HepG2 (cell line): Measurements from ENCODE around the gene LRRC3B. TPM values are rescaled to one million over a fixed set of nuclear protein-coding genes. Genes with fewer than 3 reads are reported as not detected.

Source experiments
- ATAC-seq: fragments of 200-7000 bp; cut with Tn5 transposase; 3 replicates; pipeline ENCODE4 v1.9.1; 2020; ENCODE audit warnings: mild to moderate bottlenecking, moderate library complexity
- BruUV-seq: library from RNA; stranded (reverse); fragments of 400-500 nt; replicated peaks from 2 replicates; lab custom pipeline; 2021; lab: Mats Ljungman, UMichigan
- CTCF ChIA-PET: fragments of 300-600 bp; formaldehyde crosslinking; extraction: SDS; loops from one replicate; lab custom pipeline; 2021; ENCODE audit warnings: low total read pairs, inconsistent platforms, low intra/inter-chr PET ratio; lab: Yijun Ruan, JAX
- POLR2A ChIA-PET: fragments of 350-600 bp; sonication (Branson Sonifier 250); formaldehyde crosslinking; loops from one replicate; lab custom pipeline; 2020; ENCODE audit warnings: antibody characterized with exemption, inconsistent platforms; lab: Yijun Ruan, JAX
- DNase-seq: peaks from one replicate; pipeline ENCODE4 v3.0.0-alpha.2; 2015; ENCODE audit warnings: low spot score
- FAIRE-seq: peaks from 3 replicates; lab custom pipeline; 2011; peaks lifted over from hg19 to GRCh38; lab: Jason Lieb, UNC
- H2AFZ ChIP-seq: one replicate; pipeline ENCODE4 v1.6.1; 2011; ENCODE audit warnings: low read length, inconsistent platforms
- H3K27ac ChIP-seq: fragments of 300-600 bp; 3 replicates; pipeline ENCODE4 v1.8.0; 2011; ENCODE audit warnings: mixed run types, mild to moderate bottlenecking, mixed read lengths, low read length, inconsistent platforms; ENCODE audit not compliant: insufficient read depth; ENCODE audit errors: extremely low read length
- H3K27me3 ChIP-seq, 2 experiments: fragments of 200-600 bp in 1 of 2; 2 replicates in 1 of 2; 3 replicates in 1 of 2; pipeline versions ENCODE4 v1.6.0 to v1.8.0; 2011; ENCODE audit warnings: low read length in 2 of 2, mild to moderate bottlenecking in 2 of 2, moderate library complexity in 2 of 2, inconsistent platforms in 1 of 2; ENCODE audit not compliant: insufficient read depth in 2 of 2, control insufficient read depth in 1 of 2
- H3K36me3 ChIP-seq, 2 experiments: fragments of 200-600 bp in 1 of 2; replicated peaks in 1 of 2; 2 replicates in 1 of 2; 3 replicates in 1 of 2; pipeline versions ENCODE4 v1.5.1 to v1.8.0; 2011; ENCODE audit warnings: low read length in 2 of 2, inconsistent platforms in 1 of 2; ENCODE audit not compliant: insufficient read depth in 2 of 2, control insufficient read depth in 1 of 2
- H3K4me1 ChIP-seq: 2 replicates; pipeline ENCODE4 v1.5.1; 2012; ENCODE audit warnings: low read length, inconsistent platforms; ENCODE audit not compliant: insufficient read depth
- H3K4me2 ChIP-seq: 2 replicates; pipeline ENCODE4 v1.6.0; 2011; ENCODE audit warnings: low read depth, low read length, inconsistent platforms
- H3K4me3 ChIP-seq, 3 experiments: fragments of 200-600 bp in 1 of 3; sonication (generic), shearing (Covaris generic) in 1 of 3; replicated peaks in 1 of 3; 2 replicates each; pipeline ENCODE4 v1.5.1; 2011 to 2016; ENCODE audit warnings: low read length in 3 of 3, inconsistent platforms in 2 of 3, low read depth in 2 of 3, mild to moderate bottlenecking in 2 of 3, control low read depth in 1 of 3, mixed read lengths in 1 of 3; ENCODE audit not compliant: insufficient read depth in 1 of 3
- H3K79me2 ChIP-seq: one replicate; pipeline ENCODE4 v1.6.1; 2011; ENCODE audit warnings: low read length, inconsistent platforms; ENCODE audit not compliant: insufficient read depth
- H3K9ac ChIP-seq: 2 replicates; pipeline ENCODE4 v1.6.0; 2011; ENCODE audit warnings: mild to moderate bottlenecking, low read depth, low read length, inconsistent platforms; ENCODE audit not compliant: insufficient read depth
- H3K9me3 ChIP-seq: 2 replicates; pipeline ENCODE4 v1.5.1; 2012; ENCODE audit warnings: mild to moderate bottlenecking, low read length
- H4K20me1 ChIP-seq: 2 replicates; pipeline ENCODE4 v1.6.0; 2011; ENCODE audit warnings: inconsistent platforms, mild to moderate bottlenecking, low read length, moderate library complexity; ENCODE audit not compliant: insufficient read depth
- EEA1 ChIP-seq: sonication (generic); formaldehyde crosslinking; IDR thresholded peaks from 2 replicates; pipeline ENCODE4 v1.5.1; 2020; ENCODE audit warnings: mild to moderate bottlenecking, missing genetic modification reagents, borderline replicate concordance
- FOXA3 ChIP-seq: IDR thresholded peaks from 2 replicates; pipeline ENCODE4 v1.6.1; 2016; ENCODE audit warnings: missing genetic modification reagents, missing compliant biosample characterization
- GATAD2A ChIP-seq: IDR thresholded peaks from 2 replicates; pipeline ENCODE4 v1.6.1; 2016
- MAFG ChIP-seq: sonication (generic); formaldehyde crosslinking; IDR thresholded peaks from 2 replicates; pipeline ENCODE4 v1.5.1; 2020; ENCODE audit warnings: mild to moderate bottlenecking, missing genetic modification reagents
- MEF2D ChIP-seq: sonication (generic); formaldehyde crosslinking; IDR thresholded peaks from 2 replicates; pipeline ENCODE4 v1.5.1; 2020; ENCODE audit warnings: mild to moderate bottlenecking, missing genetic modification reagents
- MTA3 ChIP-seq: sonication (generic); formaldehyde crosslinking; IDR thresholded peaks from 2 replicates; pipeline ENCODE4 v1.4.0; 2020; ENCODE audit warnings: missing genetic modification reagents
- TBX3 ChIP-seq: fragments of 450-650 bp; IDR thresholded peaks from 2 replicates; pipeline ENCODE4 v1.6.1; 2017; ENCODE audit warnings: antibody characterized with exemption, mild to moderate bottlenecking, inconsistent platforms, borderline replicate concordance
- ZNF3 ChIP-seq: IDR thresholded peaks from 2 replicates; pipeline ENCODE4 v1.7.0; 2017; ENCODE audit warnings: inconsistent platforms
- ZNF558 ChIP-seq: sonication (generic); formaldehyde crosslinking; IDR thresholded peaks from 2 replicates; pipeline ENCODE4 v1.9.0; 2022; ENCODE audit warnings: mild to moderate bottlenecking, missing genetic modification reagents, borderline replicate concordance
- ZNF616 ChIP-seq: sonication (generic); formaldehyde crosslinking; IDR thresholded peaks from 2 replicates; pipeline ENCODE4 v1.5.0; 2020; ENCODE audit warnings: low read depth, mild to moderate bottlenecking, missing genetic modification reagents
- ZNF619 ChIP-seq: sonication (generic); formaldehyde crosslinking; IDR thresholded peaks from 2 replicates; pipeline ENCODE4 v1.4.0; 2020; ENCODE audit warnings: mild to moderate bottlenecking, missing genetic modification reagents
- ZSCAN29 ChIP-seq: sonication (generic); formaldehyde crosslinking; conservative IDR thresholded peaks from 2 replicates; pipeline ENCODE4 v1.4.0; 2020; ENCODE audit warnings: mild to moderate bottlenecking, missing genetic modification reagents
- WGBS: methylation state at CpG from one replicate; pipeline ENCODE4 v1.1.6; 2017; ENCODE audit warnings: low lambda C conversion rate; 5-methylcytosine and 5-hydroxymethylcytosine counted together
- in situ Hi-C: cut with HindIII; loops from 2 replicates; pipeline ENCODE4 v1.10.0; 2017; ENCODE audit warnings: low pct_unique_long_range_greater_than_20kb; ENCODE audit not compliant: extremely low pct_ligation_motif_present
- intact Hi-C: fragments of 100-400 bp; cut with micrococcal nuclease; formaldehyde crosslinking; loops from one replicate; pipeline ENCODE4 v1.10.0; 2022; ENCODE audit not compliant: unreplicated experiment
- polyA plus RNA-seq, 8 experiments: library from polyadenylated mRNA; depleted of rRNA in 3 of 8; stranded (reverse) in 7 of 8; unstranded in 1 of 8; fragments of >200 nt; fragmentation: Illumina TruSeq in 4 of 8; extraction: Trizol in 4 of 8; gene quantifications; 2 replicates each; pipeline versions ENCODE4 v1.2.1 to v1.2.3, GENCODE V29; 2011 to 2016; ENCODE audit warnings: low read depth in 4 of 8, missing spikeins in 1 of 8, mixed read lengths in 1 of 8; ENCODE audit not compliant: insufficient read depth in 1 of 8
- total RNA-seq, 5 experiments: library from RNA; depleted of rRNA; stranded (reverse); fragments of >200 nt; fragmentation: Illumina TruSeq; extraction: Trizol; gene quantifications; 2 replicates each; pipeline ENCODE4 v1.2.3, GENCODE V29; 2016; ENCODE audit warnings: low read depth in 1 of 5
- TF ChIP-seq, protein P1 (sequence below): sonication (generic); formaldehyde crosslinking; conservative IDR thresholded peaks from 2 replicates; pipeline ENCODE4 v1.8.0; 2022; ENCODE audit warnings: mild to moderate bottlenecking, moderate library complexity, missing genetic modification reagents
- TF ChIP-seq, protein P2 (sequence below): IDR thresholded peaks from 2 replicates; pipeline ENCODE4 v1.6.1; 2016; ENCODE audit warnings: low read depth, borderline replicate concordance
- TF ChIP-seq, protein P3 (sequence below): sonication (generic); formaldehyde crosslinking; IDR thresholded peaks from 2 replicates; pipeline ENCODE4 v1.8.0; 2022; ENCODE audit warnings: mild to moderate bottlenecking, missing genetic modification reagents, borderline replicate concordance
- TF ChIP-seq, protein P4 (sequence below): sonication (generic); formaldehyde crosslinking; IDR thresholded peaks from 2 replicates; pipeline ENCODE4 v1.4.0; 2020; ENCODE audit warnings: missing genetic modification reagents

The LRRC3B gene
- total and polyA plus RNA-seq, 2 of the 13 experiments (the other 11 are each of a cell fraction or from before 2014, with no cell fraction given): not detected

DNA sequence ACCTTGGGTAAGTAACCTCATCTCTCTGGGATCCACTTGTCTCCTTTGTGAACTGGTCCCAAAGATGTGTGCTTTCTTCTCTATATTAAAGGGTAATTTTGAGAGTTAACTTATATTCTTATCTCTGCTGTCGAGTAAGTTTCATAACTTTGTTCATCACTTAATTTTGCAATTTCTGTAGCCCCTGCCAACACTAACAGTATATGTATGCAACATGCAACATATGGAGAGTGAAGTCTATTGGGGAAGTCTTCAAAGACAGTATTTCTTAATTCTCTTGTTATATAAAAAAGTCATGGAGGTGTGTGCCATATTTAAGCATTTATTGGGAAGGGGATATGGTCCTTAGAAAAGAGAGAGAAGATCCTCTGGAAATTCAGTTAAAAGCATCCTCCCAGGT, 85.9 kb downstream of the LRRC3B start:
- CTCF ChIA-PET: no interaction called here
- no peaks in the 10 kb centered on the region for H3K9me3 ChIP-seq
- H3K9ac ChIP-seq: no peak overlapping the region
- no peaks in the 10 kb centered on the region for H3K4me1 ChIP-seq
- DNase-seq (no peak), FAIRE-seq (no peak), ATAC-seq (no peak)
- H3K4me3 ChIP-seq: no peak overlapping the region
- no TSS peak for BruUV-seq
- intact Hi-C loops (no loop called here), in situ Hi-C loops (no loop called here)
- H4K20me1 ChIP-seq: no peaks in the 10 kb centered on the region
- no peak overlapping the region for H3K27ac ChIP-seq
- H3K36me3 ChIP-seq: no peaks in the 10 kb centered on the region
- POLR2A ChIA-PET: no interaction called here
- no peak overlapping the region for H3K4me2 ChIP-seq
- WGBS: 0% methylated on average over 1 of the region's 1 CpG
- no peak overlapping the region for H2AFZ ChIP-seq
- H3K79me2 ChIP-seq: no peaks in the 10 kb centered on the region
- no peaks in the 10 kb centered on the region; a peak in 1 of 5 replicates for H3K27me3 ChIP-seq
- TF ChIP-seq MTA3 (CRISPR knock-in tag) (no peak), ZSCAN29 (CRISPR knock-in tag) (no peak), FOXA3 (CRISPR knock-in tag) (no peak), ZNF558 (CRISPR knock-in tag) (no peak), TBX3 (no peak), ZNF616 (no peak), MAFG (no peak), EEA1 (CRISPR knock-in tag) (no peak), ZNF3 (CRISPR knock-in tag) (no peak), ZNF619 (CRISPR knock-in tag) (no peak), MEF2D (no peak), GATAD2A (CRISPR knock-in tag) (no peak)
- TF ChIP-seq, protein P1, sequence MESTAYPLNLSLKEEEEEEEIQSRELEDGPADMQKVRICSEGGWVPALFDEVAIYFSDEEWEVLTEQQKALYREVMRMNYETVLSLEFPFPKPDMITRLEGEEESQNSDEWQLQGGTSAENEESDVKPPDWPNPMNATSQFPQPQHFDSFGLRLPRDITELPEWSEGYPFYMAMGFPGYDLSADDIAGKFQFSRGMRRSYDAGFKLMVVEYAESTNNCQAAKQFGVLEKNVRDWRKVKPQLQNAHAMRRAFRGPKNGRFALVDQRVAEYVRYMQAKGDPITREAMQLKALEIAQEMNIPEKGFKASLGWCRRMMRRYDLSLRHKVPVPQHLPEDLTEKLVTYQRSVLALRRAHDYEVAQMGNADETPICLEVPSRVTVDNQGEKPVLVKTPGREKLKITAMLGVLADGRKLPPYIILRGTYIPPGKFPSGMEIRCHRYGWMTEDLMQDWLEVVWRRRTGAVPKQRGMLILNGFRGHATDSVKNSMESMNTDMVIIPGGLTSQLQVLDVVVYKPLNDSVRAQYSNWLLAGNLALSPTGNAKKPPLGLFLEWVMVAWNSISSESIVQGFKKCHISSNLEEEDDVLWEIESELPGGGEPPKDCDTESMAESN (CRISPR knock-in tag): no peak
- TF ChIP-seq, protein P2, sequence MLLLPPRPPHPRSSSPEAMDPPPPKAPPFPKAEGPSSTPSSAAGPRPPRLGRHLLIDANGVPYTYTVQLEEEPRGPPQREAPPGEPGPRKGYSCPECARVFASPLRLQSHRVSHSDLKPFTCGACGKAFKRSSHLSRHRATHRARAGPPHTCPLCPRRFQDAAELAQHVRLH (CRISPR knock-in tag): no peak
- TF ChIP-seq, protein P3, sequence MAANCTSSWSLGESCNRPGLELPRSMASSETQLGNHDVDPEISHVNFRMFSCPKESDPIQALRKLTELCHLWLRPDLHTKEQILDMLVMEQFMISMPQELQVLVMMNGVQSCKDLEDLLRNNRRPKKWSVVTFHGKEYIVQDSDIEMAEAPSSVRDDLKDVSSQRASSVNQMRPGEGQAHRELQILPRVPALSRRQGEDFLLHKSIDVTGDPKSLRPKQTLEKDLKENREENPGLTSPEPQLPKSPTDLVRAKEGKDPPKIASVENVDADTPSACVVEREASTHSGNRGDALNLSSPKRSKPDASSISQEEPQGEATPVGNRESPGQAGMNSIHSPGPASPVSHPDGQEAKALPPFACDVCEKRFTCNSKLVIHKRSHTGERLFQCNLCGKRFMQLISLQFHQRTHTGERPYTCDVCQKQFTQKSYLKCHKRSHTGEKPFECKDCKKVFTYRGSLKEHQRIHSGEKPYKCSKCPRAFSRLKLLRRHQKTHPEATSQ (CRISPR knock-in tag): no peak
- TF ChIP-seq, protein P4, sequence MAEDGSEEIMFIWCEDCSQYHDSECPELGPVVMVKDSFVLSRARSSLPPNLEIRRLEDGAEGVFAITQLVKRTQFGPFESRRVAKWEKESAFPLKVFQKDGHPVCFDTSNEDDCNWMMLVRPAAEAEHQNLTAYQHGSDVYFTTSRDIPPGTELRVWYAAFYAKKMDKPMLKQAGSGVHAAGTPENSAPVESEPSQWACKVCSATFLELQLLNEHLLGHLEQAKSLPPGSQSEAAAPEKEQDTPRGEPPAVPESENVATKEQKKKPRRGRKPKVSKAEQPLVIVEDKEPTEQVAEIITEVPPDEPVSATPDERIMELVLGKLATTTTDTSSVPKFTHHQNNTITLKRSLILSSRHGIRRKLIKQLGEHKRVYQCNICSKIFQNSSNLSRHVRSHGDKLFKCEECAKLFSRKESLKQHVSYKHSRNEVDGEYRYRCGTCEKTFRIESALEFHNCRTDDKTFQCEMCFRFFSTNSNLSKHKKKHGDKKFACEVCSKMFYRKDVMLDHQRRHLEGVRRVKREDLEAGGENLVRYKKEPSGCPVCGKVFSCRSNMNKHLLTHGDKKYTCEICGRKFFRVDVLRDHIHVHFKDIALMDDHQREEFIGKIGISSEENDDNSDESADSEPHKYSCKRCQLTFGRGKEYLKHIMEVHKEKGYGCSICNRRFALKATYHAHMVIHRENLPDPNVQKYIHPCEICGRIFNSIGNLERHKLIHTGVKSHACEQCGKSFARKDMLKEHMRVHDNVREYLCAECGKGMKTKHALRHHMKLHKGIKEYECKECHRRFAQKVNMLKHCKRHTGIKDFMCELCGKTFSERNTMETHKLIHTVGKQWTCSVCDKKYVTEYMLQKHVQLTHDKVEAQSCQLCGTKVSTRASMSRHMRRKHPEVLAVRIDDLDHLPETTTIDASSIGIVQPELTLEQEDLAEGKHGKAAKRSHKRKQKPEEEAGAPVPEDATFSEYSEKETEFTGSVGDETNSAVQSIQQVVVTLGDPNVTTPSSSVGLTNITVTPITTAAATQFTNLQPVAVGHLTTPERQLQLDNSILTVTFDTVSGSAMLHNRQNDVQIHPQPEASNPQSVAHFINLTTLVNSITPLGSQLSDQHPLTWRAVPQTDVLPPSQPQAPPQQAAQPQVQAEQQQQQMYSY: no peak
